PC-9 (cell line): Measurements from ENCODE around the gene NIP7.

Source experiments
- EZH2 ChIP-seq: fragments of 200-600 bp; sonication (generic); IDR thresholded peaks from 2 replicates; pipeline ENCODE4 v1.8.0; 2017; ENCODE audit warnings: antibody characterized with exemption, low read depth
- TF ChIP-seq, protein P1 (sequence below): fragments of 200-600 bp; sonication (generic); conservative IDR thresholded peaks from 2 replicates; pipeline ENCODE4 v1.6.1; 2017; ENCODE audit warnings: mixed run types, antibody characterized with exemption, mild to moderate bottlenecking, moderate library complexity

DNA sequence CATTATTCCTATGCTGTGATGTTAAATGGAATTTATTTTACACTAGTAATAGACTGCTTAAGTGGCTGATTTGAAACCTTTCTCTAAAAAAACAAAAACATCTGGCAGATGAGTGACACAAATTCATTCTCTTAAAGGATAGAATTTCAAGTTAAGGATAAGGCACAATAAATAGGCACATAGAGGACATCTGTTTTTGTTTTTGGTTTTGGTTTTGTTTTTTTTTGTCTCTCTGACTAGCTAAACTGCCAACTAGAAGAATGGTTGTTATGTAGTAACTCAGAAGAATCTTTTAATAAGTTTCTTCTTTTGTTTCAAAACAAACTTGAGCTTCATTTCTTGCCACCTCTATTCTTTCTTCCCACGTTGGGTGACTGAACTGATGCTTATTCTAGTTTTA lies 33.5 kb upstream of the NIP7 start:
- TF ChIP-seq, protein P1, sequence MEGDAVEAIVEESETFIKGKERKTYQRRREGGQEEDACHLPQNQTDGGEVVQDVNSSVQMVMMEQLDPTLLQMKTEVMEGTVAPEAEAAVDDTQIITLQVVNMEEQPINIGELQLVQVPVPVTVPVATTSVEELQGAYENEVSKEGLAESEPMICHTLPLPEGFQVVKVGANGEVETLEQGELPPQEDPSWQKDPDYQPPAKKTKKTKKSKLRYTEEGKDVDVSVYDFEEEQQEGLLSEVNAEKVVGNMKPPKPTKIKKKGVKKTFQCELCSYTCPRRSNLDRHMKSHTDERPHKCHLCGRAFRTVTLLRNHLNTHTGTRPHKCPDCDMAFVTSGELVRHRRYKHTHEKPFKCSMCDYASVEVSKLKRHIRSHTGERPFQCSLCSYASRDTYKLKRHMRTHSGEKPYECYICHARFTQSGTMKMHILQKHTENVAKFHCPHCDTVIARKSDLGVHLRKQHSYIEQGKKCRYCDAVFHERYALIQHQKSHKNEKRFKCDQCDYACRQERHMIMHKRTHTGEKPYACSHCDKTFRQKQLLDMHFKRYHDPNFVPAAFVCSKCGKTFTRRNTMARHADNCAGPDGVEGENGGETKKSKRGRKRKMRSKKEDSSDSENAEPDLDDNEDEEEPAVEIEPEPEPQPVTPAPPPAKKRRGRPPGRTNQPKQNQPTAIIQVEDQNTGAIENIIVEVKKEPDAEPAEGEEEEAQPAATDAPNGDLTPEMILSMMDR, result no peak
- no peak for TF ChIP-seq EZH2
